ENCODE measurements around the gene NRF1.

Gene NRF1

DNA sequence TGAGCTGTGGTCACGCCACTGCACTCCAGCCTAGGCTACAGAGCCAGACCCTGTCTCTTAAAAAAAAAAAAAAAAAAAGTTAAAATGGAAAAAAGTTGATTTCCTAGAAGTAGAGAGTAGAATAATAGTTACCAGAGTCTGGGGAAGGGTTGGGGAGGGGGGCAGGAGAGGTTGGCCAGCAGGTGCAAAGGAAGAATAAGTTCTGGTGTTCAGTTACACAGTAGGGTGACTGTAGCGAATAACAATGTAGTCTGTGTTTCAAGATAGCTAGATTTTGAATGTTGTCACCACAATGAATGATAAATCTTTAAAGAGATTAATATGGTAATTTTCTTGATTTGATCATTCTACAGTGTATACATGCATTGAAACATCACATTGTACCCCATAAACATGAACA lies 142.9 kb downstream of the NRF1 start:
- no peak for TF ChIP-seq CTCF (IDR thresholded peaks at IDR 0.05; ENCODE audit: insufficient read depth, missing control alignments)
- DNase-seq (ENCODE audit: insufficient read length, low spot score) (no peak), FAIRE-seq (no peak)

- FAIRE-seq (no peak), DNase-seq (ENCODE audit: insufficient read length, low spot score) (no peak)
- TF ChIP-seq CTCF (IDR thresholded peaks at IDR 0.05; ENCODE audit: insufficient read depth, missing control alignments): no peak
These were observed 146.5 kb downstream of the NRF1 start for GRCh38 chr7:129757991-129758390.

- DNase-seq (ENCODE audit: insufficient read length, low spot score) (no peak), FAIRE-seq (no peak)
- no peak for TF ChIP-seq CTCF (IDR thresholded peaks at IDR 0.05; ENCODE audit: insufficient read depth, missing control alignments)
These were observed 151.0 kb downstream of the NRF1 start for GRCh38 chr7:129762387-129762969.

DNA sequence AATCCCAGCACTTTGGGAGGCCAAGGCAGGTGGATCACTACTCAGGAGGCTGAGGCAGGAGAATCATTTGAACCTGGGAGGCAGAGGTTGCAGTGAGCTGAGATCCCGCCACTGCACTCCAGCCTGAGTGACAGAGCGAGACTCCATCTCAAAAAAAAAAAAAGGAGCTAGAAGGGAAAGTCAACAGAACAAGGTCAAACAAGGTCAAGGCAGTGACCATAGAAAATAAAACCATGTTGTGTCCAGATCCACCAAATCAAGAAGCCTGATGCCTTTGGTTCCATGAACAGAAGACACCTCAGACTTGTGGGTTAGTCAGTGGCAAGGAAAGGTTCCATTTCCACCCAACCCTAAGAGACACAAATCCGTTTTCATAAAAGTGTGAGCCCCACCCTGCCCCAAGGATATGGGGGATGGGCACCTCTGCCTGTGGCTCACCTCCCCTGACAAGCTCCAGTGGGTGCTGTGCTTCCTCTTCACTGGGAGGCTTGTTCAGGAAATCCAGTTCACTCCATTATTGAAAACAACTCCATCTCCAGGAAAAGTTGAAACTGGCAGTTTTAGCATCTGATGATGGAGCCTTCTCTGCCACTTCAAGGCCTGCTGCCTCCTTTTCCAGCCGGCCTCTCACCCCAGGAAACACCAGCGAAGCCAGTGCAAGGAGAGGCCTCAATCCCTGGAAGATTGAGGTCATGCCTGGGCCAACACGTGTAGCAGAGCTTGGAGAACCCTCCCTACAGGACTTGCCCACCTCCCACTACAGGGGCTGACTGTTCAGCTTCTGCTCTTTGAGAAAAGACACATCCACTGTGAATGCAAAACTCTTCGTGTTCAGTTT lies 152.9 kb downstream of the NRF1 start:
- no peak for TF ChIP-seq CTCF (IDR thresholded peaks at IDR 0.05; ENCODE audit: insufficient read depth, missing control alignments)
- DNase-seq (ENCODE audit: insufficient read length, low spot score) (no peak), FAIRE-seq (no peak)

DNA sequence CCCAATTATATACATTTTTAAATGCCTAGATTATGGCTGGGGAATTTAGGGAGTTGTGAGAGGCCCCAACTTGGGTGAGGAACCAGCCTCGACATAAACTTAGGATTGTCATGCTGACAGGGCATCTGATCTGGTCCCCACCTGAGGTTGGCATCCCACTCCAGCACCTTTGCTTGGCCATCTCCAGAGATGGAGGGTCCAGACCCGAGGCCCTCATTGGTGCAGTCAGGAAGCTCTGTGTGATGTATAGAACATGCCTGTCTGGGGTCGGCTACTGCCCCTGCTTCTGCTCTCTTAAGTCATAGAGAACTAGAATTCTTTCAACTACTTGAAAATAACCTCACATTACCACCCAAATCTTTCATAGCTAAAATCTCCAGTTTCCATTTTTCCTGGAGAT lies 153.8 kb downstream of the NRF1 start:
- DNase-seq (ENCODE audit: insufficient read length, low spot score): no peak
- FAIRE-seq: no peak
- no peak for TF ChIP-seq CTCF (IDR thresholded peaks at IDR 0.05; ENCODE audit: insufficient read depth, missing control alignments)

DNA sequence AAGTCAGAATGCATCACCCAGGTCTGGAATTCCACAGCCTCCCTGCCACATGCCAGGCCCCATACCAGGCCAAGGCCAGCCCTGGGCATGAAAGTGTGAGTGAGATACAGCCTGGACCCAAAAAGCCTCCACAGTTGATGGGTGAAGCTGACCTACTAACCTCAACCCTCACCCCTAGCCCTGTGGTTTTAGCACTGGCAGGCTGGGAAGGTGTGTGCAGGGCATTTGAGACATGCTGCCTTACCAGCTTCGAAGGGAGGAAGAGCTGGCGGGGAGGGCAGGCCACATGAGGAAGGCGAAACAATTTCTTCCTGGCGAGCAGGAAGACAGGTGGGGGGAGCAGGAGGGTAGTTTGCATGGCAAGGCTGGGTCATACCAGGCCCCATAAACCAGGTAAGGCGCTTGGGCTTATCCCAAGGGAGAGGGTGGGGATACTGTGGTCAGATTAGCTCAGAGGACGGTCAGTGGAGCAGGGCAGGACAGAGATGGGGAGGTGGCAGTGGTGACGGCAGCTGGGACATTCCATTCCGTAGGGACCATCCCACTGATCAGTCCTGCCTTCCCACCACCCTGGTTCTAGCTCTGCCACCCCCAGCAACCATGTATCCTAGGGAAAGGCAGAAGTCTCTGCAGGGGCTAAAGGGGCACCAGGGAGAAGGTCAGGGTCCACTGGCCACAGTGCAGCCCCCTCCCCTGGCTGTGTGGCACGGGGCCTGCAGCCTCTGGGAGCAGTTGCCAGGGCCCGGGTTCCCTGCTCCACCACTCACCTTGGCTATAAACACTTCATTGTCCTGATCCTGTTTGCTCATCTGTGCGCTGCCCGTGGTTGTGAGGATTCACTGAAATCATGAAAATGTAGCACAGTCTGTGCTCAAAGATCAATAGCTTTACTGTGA lies 155.8 kb downstream of the NRF1 start:
- DNase-seq (ENCODE audit: insufficient read length, low spot score) (no peak), FAIRE-seq (no peak)
- no peak for TF ChIP-seq CTCF (IDR thresholded peaks at IDR 0.05; ENCODE audit: insufficient read depth, missing control alignments)
